Esophagus muscularis mucosa (tissue), 3 donors: ENCODE data around the gene ADGRB3.

Source experiments
- CTCF ChIP-seq, 3 experiments: fragments of 200-600 bp in 2 of 3; fragments of 450-650 bp in 1 of 3; sonication (generic) in 2 of 3; IDR thresholded peaks; one replicate each; pipeline ENCODE4 v1.5.1; 2017 to 2019; ENCODE audit warnings: antibody characterized with exemption in 3 of 3, mild to moderate bottlenecking in 2 of 3, moderate library complexity in 1 of 3
- POLR2A ChIP-seq: fragments of 450-650 bp; IDR thresholded peaks from one replicate; pipeline ENCODE4 v1.6.1; 2017; ENCODE audit warnings: antibody characterized with exemption, moderate library complexity, mild to moderate bottlenecking, low read depth
- POLR2AphosphoS5 ChIP-seq, 2 donors: sonication (generic); formaldehyde crosslinking; IDR thresholded peaks; one replicate each; pipeline ENCODE4 v1.6.1; 2017; ENCODE audit warnings: antibody characterized with exemption in 2 of 2

DNA sequence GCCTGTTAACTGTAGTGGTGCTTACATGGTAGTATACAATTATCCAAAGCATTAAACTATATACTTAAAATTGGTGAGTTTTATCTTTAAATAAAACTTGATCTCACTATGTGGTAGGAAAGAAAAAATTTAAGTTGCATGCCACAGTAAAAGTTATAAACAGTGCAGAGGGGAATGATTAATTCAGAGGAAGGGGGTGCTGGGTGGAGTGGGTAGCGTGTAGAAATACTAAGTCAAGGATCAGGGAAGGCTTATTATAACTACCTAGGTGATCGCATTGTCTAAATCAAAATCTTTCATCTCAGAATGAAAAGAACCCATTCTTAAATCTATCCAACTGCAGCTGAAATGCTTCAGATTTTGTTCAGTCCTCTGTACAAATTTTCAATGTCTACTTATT lies 428.3 kb downstream of the ADGRB3 start:
- TF ChIP-seq CTCF (IDR thresholded peaks at IDR 0.05) (no peak), POLR2A (no peak), POLR2AphosphoS5 (IDR thresholded peaks at IDR 0.05) (no peak)
